ENCODE data around the gene AFG3L2.
A peak's percentile ranks its signal among the peaks of the same experiment; 100 is the strongest.
"Not testable (repeated sequence)": the region's sequence is repeated elsewhere in the genome, so short reads cannot be mapped to it uniquely, and the experiment has no call there.

The AFG3L2 gene

GRCh38 chr18:12376754-12377555, at the start of gene AFG3L2:
Gene AFG3L2 (minus strand): TSS chr18:12377227. CDS start chr18:12377082, 145 bp downstream.
- DNase-seq = peak; percentile 94

- no peak for DNase-seq
Measured at GRCh38 chr18:12424252-12424651, 47.2 kb upstream of the AFG3L2 start.

DNA sequence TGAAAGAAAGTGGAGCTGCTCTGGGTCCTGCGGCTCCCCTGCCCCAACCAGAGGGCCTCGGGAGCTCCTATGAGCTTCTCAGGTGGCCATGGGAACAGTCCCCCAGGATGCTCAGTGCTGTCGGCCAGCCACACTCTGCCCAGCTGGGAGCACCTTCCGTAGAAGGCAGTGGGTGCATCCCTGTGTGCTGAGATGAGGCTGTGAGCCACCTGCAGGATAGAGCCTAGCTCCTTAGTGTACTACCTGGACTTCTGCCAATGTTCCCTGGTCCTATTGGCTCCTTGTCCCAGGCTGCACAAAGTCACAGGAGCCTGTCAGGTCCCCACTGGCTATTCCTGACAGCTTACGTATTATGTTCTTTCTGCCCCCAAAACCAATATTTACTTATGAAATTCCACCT, 46.8 kb upstream of the AFG3L2 start:
- no peak for DNase-seq

DNA sequence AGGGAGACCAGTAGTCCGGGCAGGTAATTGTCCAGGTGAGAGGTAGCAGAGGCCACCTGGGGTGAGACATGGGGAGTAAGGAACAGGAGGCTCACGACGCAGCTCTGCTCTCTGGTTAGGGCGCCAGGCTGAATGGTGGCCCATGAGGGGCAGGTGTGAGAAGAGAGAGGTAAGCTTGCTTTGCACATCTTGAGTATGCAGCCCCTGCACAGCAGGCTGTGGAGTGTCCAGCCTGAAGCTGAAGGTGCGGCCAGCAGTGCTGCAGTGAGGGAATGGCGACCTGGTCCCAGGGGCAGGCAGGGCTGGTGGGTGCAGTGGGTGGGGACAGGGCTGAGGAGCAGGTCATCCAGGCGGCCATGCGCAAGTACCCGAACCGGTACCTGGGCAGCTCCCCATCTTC, 46.4 kb upstream of the AFG3L2 start:
- no peak for DNase-seq

GRCh38 chr18:12422936-12423335, 45.9 kb upstream of the AFG3L2 start:
- no peak for DNase-seq

- DNase-seq = no peak
Measured at GRCh38 chr18:12421732-12422131, 44.7 kb upstream of the AFG3L2 start.

DNA sequence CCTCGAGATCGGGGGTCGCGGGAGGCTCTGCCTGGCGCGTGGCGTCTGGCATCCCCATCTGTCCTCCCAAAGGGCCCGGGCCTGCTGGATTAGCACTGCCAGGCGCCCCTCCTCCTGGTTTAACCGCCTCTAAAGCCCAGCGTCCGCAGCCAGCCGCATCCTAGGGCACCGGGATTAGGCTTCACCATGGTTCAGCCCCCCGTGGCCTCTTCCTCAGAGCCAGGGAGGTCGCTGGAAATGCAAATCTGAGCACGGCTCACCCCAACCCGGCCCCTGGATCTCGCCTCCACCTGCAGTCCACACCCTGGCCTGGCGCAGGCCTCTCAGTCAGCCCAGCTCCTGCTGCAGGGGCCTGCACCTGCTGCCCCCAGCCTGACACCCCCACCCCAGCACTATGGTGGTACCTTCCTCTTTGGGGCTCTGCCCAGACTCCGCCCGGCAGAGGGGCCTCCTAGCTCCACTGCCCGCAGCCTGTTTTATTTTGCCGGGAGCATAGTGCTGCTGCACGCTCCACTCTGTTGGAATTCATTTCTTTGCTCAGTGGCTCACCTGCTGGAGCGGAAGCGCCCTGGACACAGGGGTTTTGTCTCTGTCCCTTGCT, 43.9 kb upstream of the AFG3L2 start:
- DNase-seq = no peak

DNA sequence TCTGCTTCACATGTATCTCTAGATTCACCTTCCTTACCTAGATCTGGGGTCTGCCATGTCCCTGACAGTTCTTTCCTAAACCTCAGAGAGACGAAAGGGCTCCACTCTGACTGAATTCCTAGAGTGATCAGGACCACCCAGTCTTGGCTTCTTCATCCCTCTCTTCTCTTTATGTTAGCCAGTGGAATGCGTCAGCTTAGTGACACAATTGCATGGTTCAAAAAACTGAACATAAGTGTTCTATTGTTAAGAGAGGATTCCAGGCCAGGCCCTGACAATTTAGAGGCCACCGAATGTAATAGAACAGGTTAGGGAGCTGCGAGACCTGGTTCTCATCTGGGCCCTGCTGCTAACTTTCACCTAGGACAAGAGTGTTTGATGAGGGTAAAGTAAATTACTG, 40.7 kb upstream of the AFG3L2 start:
- DNase-seq = no peak

- no peak for DNase-seq
Measured at GRCh38 chr18:12416098-12416729, 39.2 kb upstream of the AFG3L2 start.

DNA sequence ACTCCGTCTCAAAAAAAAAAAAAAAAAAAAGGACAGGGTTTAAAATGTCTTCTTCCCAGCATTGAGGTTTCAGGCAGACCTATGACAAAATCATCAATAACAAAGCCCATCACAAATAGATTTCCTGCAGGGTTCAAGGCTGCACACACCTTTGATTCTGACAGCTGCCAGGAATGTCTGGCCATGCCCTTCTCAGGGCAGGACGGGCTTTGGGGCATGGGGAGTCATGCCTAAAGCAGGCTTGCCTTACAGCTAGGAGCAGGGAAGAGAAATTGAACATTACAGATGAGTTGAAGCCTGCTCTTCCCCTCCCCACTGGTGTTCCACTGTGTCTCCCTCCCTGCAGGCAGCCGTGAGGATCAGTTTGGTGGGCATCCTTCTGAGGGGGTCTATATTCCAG, 34.4 kb upstream of the AFG3L2 start:
- DNase-seq = no peak

DNA sequence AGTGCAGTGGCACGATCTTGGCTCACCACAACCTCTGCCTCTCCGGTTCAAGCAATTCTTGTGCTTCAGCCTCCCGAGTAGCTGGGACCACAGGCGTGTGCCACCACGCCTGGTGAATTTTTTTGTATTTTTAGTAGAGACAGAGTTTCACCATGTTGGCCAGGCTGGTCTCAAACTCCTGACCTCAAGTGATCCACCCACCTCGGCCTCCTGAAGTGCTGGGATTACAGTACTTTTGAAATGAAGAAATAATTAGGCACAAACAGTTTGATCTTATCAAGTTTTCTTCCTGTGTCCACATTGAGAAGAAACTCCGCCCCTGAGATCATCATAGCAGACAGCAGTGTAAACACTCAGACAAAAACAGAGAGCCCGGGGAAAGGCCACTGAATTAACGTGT, 33.7 kb upstream of the AFG3L2 start:
- not testable (repeated sequence) for DNase-seq

DNA sequence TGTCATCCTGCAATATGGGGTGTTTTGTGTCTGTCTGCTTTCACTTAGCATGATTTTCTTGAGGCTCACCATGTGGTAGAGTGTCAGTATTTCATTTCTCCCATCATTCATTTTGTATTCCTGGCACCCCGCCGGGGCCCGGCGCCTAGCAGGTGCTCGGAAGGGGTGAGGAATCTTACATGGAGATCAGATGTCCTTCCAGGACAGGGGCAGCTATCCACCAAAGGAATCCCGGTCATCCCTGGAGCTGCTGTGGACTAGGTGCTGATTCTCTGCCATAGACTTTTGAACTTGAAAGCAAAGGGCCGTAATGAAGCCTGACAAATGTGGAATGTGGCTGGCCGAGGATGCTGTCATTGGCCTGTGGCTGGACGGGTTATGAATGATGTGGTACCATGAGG, 33.1 kb upstream of the AFG3L2 start:
- DNase-seq = no peak

- no peak for DNase-seq
Measured at GRCh38 chr18:12409469-12409868, 32.4 kb upstream of the AFG3L2 start.

DNA sequence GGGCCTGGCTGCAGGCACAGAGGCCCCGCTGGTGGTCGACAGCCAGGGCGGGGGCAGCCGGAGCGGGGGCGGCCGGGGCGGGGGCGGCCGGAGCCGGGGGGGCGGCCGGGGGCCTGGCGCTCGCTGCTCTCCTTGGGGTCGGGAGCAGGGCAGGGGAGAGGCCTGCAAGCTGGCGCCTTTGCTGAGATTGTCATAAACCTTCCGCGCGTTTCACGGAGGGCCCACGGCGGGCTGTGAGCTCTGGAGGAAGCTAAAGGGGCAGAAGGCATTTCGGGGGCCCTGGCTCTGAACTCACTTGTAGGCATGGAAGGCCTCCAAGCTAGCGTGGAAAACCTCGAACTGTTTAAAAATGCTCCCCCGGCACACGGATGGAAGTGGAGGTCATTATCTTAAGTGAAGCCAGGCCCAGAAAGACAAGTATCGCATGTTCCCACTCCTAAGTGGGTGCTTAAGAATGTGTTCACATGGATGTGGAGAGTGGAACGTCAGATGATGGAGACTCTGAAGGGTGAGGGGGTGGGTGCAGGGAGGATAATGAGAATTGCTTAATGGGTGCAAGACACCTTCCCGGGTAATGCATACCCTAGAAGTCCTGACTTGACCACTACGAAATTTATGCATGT, 31.3 kb upstream of the AFG3L2 start:
- DNase-seq = no peak

GRCh38 chr18:12406371-12407111, 29.5 kb upstream of the AFG3L2 start:
- DNase-seq = no peak

DNA sequence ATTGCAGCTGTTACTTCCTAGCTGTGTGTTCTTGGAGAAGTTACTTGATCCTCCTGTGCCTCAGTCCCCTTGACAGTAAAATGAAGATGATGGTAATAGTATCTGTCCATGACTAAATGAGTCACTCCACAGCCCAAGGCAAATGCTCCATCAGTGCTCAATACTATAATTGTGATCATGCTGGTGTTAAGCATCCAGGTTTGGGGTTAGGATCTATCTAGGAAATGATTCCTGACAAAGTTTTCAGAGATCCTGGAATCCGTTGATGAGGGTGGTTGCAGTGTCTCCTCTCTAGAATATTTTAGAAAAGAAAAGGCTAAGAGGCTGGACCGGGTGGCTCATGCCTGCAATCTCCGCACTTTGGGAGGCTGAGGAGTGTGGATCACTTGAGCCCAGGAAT, 28.0 kb upstream of the AFG3L2 start:
- no peak for DNase-seq

DNA sequence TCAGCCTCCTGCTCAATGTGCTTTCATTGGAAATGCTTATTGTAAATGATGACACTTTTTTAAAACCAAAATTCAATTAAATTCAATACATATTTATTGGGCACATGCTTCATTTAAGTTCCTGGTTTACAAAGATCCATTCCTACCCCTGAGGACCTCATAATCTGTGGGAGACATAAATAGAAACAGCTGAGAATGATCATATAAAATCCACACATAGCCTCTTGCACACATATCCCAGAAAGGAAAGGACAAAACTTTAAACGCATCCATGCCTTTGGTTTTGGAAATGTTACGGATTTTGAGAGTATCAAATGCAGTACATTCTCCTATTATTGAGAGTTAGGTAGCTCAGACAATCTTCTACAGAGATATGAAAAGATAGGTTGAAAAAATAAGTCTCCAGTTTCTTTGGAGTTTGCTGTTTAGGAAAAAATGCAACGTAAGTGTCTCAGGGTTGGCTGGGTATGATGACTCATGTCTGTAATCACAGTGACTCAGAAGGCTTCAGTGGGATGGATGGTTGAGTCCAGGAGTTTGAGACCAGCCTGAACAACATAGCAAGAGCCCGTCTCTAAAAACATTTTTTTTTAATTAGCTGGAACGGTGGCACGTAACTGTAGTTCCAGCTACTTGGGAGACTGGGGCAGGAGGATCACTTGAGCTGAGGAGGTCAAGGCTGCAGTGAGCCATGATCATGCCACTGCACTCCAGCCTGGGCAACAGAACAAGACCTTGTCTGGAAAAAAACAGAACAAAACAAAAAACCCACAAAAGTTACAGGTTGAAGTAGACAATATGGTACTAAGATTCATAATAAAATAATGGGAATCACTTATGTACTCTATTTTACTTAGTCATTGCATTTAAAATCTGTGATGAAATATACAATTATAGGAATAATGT, 26.8 kb upstream of the AFG3L2 start:
- DNase-seq = no peak

GRCh38 chr18:12401881-12402280, 24.9 kb upstream of the AFG3L2 start:
- DNase-seq = no peak

DNA sequence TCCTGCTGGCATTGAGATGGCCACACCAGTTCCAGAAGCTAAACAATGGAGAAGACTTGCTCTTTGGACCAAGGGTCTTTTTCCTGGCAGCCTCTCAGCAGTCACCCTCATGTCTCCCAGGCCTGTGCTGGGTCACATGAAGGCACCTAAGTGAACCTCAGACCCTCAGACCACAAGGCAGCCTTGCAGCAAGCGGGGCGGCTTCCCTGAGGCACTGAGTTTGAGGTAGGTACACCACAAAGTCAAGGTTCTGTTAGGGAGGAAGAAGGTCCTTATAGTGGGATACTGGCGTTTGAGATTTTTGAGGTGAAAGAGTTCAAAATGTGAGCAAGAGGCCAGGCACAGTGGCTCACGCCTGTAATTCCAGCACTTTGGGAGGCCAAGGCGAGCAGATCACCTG, 22.2 kb upstream of the AFG3L2 start:
- DNase-seq = no peak

- DNase-seq = no peak
Measured at GRCh38 chr18:12398625-12399024, 21.6 kb upstream of the AFG3L2 start.

- no peak for DNase-seq
Measured at GRCh38 chr18:12397793-12398192, 20.8 kb upstream of the AFG3L2 start.

DNA sequence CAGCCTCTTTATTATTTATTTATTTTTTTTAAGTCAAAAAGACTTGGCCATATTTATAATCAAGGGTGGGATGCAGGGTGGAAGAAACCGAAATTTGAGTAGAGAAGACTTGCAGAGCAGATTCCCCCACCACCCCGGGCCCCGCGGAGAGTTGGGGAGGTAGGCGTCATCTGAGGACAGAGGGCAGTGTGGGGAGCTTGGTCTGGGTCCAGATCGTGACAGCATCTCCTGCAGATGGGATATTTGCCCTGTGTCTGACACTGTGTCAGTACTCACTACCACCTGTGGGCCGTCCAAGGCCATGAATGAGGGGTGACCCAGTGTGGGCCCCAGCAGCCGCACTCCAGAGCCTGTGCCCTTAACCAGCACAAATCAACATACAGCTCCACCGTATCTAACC, 20.2 kb upstream of the AFG3L2 start:
- DNase-seq = no peak

Measured in DMS 273 treated with DMSO at 0.1 percent for 48 hours (cell line).